Brain microvascular endothelial cell (primary cell): ENCODE measurements around the gene SLC38A9.
A peak's percentile ranks its signal among the peaks of the same experiment; 100 is the strongest.

Experiments
- DNase-seq: peaks from one replicate; pipeline ENCODE4 v3.0.0-alpha.2; 2020
- H3K27ac ChIP-seq: fragments of 250-450 bp; sonication (Bioruptor Pico); 2 replicates; pipeline ENCODE4 v1.5.1; 2020; ENCODE audit warnings: mild to moderate bottlenecking, moderate library complexity
- H3K27me3 ChIP-seq: fragments of 250-450 bp; sonication (Bioruptor Pico); replicated peaks from 2 replicates; pipeline ENCODE4 v1.5.1; 2020; ENCODE audit warnings: mild to moderate bottlenecking
- H3K36me3 ChIP-seq: fragments of 250-450 bp; sonication (Bioruptor Pico); replicated peaks from 2 replicates; pipeline ENCODE4 v1.5.1; 2020; ENCODE audit warnings: mild to moderate bottlenecking
- H3K4me3 ChIP-seq: 2 replicates; pipeline ENCODE4 v1.5.1; 2011; ENCODE audit warnings: low read depth, mild to moderate bottlenecking, control low read depth, low read length, moderate library complexity
- in situ Hi-C: cut with HindIII; loops from 2 replicates; pipeline ENCODE4 v1.10.0; 2017; ENCODE audit warnings: low sequenced_read_pairs, low pct_ligation_motif_present
- TF ChIP-seq, protein P1 (sequence below): IDR thresholded peaks from 2 replicates; pipeline ENCODE4 v1.5.1; 2011; ENCODE audit warnings: low read depth, mild to moderate bottlenecking, moderate library complexity, low read length, control low read depth, inconsistent platforms; ENCODE audit errors: missing control alignments

Gene SLC38A9

DNA sequence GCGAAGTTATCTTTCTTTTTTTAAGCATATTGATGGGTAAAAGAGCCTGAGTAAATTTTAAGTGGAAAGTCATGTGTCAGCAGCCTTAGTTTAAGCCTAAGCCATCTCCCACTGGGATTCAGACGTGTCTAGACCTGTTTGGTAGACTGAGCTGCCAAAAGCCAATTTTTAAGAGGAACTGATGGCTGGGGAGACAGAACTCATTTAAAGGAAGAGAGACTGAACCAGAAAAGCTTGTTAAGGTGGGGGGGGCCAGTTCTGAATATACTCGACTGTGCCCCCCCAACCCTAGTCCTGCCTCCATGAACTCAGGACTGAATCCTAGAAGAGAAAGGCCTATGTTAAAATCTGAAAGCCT is 119.0 kb downstream of the SLC38A9 start:
- Histone ChIP-seq H3K27ac (no peak overlapping the region), H3K27me3 (no peaks in the 10 kb centered on the region), H3K36me3 (no peaks in the 10 kb centered on the region), H3K4me3 (no peak overlapping the region)
- in situ Hi-C loops: no loop called here
- DNase-seq: no peak
- TF ChIP-seq, protein P1, sequence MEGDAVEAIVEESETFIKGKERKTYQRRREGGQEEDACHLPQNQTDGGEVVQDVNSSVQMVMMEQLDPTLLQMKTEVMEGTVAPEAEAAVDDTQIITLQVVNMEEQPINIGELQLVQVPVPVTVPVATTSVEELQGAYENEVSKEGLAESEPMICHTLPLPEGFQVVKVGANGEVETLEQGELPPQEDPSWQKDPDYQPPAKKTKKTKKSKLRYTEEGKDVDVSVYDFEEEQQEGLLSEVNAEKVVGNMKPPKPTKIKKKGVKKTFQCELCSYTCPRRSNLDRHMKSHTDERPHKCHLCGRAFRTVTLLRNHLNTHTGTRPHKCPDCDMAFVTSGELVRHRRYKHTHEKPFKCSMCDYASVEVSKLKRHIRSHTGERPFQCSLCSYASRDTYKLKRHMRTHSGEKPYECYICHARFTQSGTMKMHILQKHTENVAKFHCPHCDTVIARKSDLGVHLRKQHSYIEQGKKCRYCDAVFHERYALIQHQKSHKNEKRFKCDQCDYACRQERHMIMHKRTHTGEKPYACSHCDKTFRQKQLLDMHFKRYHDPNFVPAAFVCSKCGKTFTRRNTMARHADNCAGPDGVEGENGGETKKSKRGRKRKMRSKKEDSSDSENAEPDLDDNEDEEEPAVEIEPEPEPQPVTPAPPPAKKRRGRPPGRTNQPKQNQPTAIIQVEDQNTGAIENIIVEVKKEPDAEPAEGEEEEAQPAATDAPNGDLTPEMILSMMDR: no peak

GRCh38 chr5:55592388-55593114 is 119.6 kb downstream of the SLC38A9 start:
- in situ Hi-C loops: no loop called here
- TF ChIP-seq, protein P1: no peak
- Histone ChIP-seq H3K27ac (no peak overlapping the region), H3K36me3 (no peaks in the 10 kb centered on the region), H3K4me3 (no peak overlapping the region), H3K27me3 (no peaks in the 10 kb centered on the region)
- no peak for DNase-seq

DNA sequence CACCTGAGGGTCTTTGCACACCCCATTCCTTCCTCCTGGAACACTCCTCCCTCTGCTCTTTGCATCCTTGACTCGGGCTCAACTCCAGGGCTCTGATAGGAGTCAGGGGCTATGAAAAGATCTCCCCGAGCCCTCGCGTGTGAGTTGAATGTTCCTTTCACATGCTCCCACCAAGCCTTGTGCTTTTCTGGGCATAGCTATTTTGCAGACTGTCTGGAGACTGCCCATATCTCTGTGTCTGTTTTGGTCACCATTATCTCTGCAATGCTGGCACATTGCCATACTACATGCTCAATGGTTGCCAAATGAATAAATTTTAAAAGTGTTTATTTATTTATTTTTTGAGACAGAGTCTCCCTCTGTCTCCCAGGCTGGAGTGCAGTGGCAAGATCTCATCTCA is 120.4 kb downstream of the SLC38A9 start:
- Histone ChIP-seq H3K36me3 (no peaks in the 10 kb centered on the region), H3K27ac (no peak overlapping the region), H3K4me3 (no peak overlapping the region), H3K27me3 (no peaks in the 10 kb centered on the region)
- peak; percentile 24 for DNase-seq
- in situ Hi-C loops: no loop called here
- TF ChIP-seq, protein P1: no peak

DNA sequence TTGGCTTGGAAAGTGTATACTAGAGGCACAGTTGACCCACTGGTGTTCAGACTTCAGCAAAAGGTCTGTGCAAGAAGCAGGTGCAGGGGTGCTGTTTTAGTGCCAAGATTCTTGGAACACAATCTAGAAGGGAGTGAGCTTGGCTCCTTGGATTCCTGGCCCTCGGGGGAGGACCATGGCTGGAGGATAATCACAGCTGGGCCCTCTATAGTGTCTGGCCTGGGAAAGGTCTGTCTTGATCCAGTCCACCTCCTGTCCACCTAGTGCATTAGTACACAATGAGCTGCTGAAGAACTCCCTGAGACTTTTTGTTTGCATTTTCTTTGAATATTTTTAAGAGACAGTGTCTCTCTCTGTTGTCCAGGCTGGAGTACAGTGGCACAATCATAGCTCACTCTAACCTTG is 126.9 kb downstream of the SLC38A9 start:
- TF ChIP-seq, protein P1: no peak
- Histone ChIP-seq H3K36me3 (no peaks in the 10 kb centered on the region), H3K27ac (no peak overlapping the region), H3K4me3 (no peak overlapping the region), H3K27me3 (no peaks in the 10 kb centered on the region)
- in situ Hi-C loops: no loop called here
- no peak for DNase-seq

GRCh38 chr5:55584398-55585205 is 127.5 kb downstream of the SLC38A9 start:
- no peak for DNase-seq
- in situ Hi-C loops: no loop called here
- H3K27ac ChIP-seq: no peak overlapping the region
- no peak overlapping the region for H3K4me3 ChIP-seq
- TF ChIP-seq, protein P1: no peak
- no peaks in the 10 kb centered on the region for H3K36me3 ChIP-seq
- H3K27me3 ChIP-seq: no peaks in the 10 kb centered on the region

GRCh38 chr5:55583578-55583977 is 128.5 kb downstream of the SLC38A9 start:
- Histone ChIP-seq H3K27ac (no peak overlapping the region), H3K27me3 (no peaks in the 10 kb centered on the region), H3K36me3 (no peaks in the 10 kb centered on the region), H3K4me3 (no peak overlapping the region)
- TF ChIP-seq, protein P1: no peak
- in situ Hi-C loops: no loop called here
- no peak for DNase-seq
